Measurements from ENCODE around the gene MYBPC2. TPM values are rescaled to one million over a fixed set of nuclear protein-coding genes. Genes with fewer than 3 reads are reported as not detected.

Gene MYBPC2
- total RNA-seq, 1 donor from 2014 or later: not detected

- Histone ChIP-seq H3K4me1 (no peaks in the 10 kb centered on the region), H3K27me3 (no peaks in the 10 kb centered on the region), H3K4me3 (no peak overlapping the region), H3K27ac (no peak overlapping the region), H3K36me3 (no peaks in the 10 kb centered on the region), H3K9me3 (no peaks in the 10 kb centered on the region)
- TF ChIP-seq CTCF (IDR thresholded peaks at IDR 0.05): no peak
- TF ChIP-seq POLR2AphosphoS5 (IDR thresholded peaks at IDR 0.05; ENCODE audit: insufficient read depth in 1 of 2, low read depth in 1 of 2): no peak
- TF ChIP-seq POLR2A (IDR thresholded peaks at IDR 0.05): no peak
- no peak for DNase-seq (ENCODE audit: extremely low spot score in 2 of 2)
- intact Hi-C loops (cut with DNase I): no loop called here
These were observed 67.5 kb downstream of the MYBPC2 start for GRCh38 chr19:50500060-50500752.

GRCh38 chr19:50500753-50501151, 68.1 kb downstream of the MYBPC2 start:
- no peaks in the 10 kb centered on the region for H3K27me3 ChIP-seq
- TF ChIP-seq POLR2AphosphoS5 (IDR thresholded peaks at IDR 0.05; ENCODE audit: insufficient read depth in 1 of 2, low read depth in 1 of 2): no peak
- no peak for TF ChIP-seq CTCF (IDR thresholded peaks at IDR 0.05)
- TF ChIP-seq POLR2A (IDR thresholded peaks at IDR 0.05): no peak
- H3K4me3 ChIP-seq: no peak overlapping the region

GRCh38 chr19:50501186-50501567, 68.5 kb downstream of the MYBPC2 start:
- TF ChIP-seq CTCF (IDR thresholded peaks at IDR 0.05): no peak
- TF ChIP-seq POLR2A (IDR thresholded peaks at IDR 0.05): no peak
- TF ChIP-seq POLR2AphosphoS5 (IDR thresholded peaks at IDR 0.05; ENCODE audit: insufficient read depth in 1 of 2, low read depth in 1 of 2): no peak
- H3K4me1 ChIP-seq: no peaks in the 10 kb centered on the region
- no peak for DNase-seq (ENCODE audit: extremely low spot score in 2 of 2)
- no peaks in the 10 kb centered on the region for H3K9me3 ChIP-seq
- H3K4me3 ChIP-seq: no peak overlapping the region
- intact Hi-C loops (cut with DNase I): no loop called here
- H3K36me3 ChIP-seq: no peaks in the 10 kb centered on the region
- no peak overlapping the region for H3K27ac ChIP-seq
- H3K27me3 ChIP-seq: no peaks in the 10 kb centered on the region

More at GRCh38 chr19:50500753-50501151, 68.1 kb downstream of the MYBPC2 start:
- no peak for DNase-seq (ENCODE audit: extremely low spot score in 2 of 2)
- Histone ChIP-seq H3K36me3 (no peaks in the 10 kb centered on the region), H3K9me3 (no peaks in the 10 kb centered on the region), H3K27ac (no peak overlapping the region), H3K4me1 (no peaks in the 10 kb centered on the region)
- intact Hi-C loops (cut with DNase I): no loop called here

GRCh38 chr19:50501568-50502475, 69.1 kb downstream of the MYBPC2 start:
- no peaks in the 10 kb centered on the region for H3K27me3 ChIP-seq
- H3K36me3 ChIP-seq: no peaks in the 10 kb centered on the region
- no peak overlapping the region for H3K27ac ChIP-seq
- no peak overlapping the region for H3K4me3 ChIP-seq
- H3K4me1 ChIP-seq: no peaks in the 10 kb centered on the region
- no peaks in the 10 kb centered on the region for H3K9me3 ChIP-seq
- intact Hi-C loops (cut with DNase I): no loop called here
- DNase-seq (ENCODE audit: extremely low spot score in 2 of 2): no peak
- TF ChIP-seq POLR2A (IDR thresholded peaks at IDR 0.05) (no peak), POLR2AphosphoS5 (IDR thresholded peaks at IDR 0.05; ENCODE audit: insufficient read depth in 1 of 2, low read depth in 1 of 2) (no peak), CTCF (IDR thresholded peaks at IDR 0.05) (no peak)

Measured in vagina (tissue), 2 donors.